H1 (cell line): ENCODE data around the gene FRMD4A. TPM values are rescaled to one million over a fixed set of nuclear protein-coding genes. Genes with fewer than 3 reads are reported as not detected.

Experiments
- ASH2L ChIP-seq: fragments of 200-600, 300-600 bp; sonication (generic); IDR thresholded peaks from one replicate; pipeline ENCODE4 v1.7.1; 2017; ENCODE audit warnings: low read length
- BACH1 ChIP-seq: IDR thresholded peaks from 2 replicates; pipeline ENCODE4 v1.6.1; 2012; ENCODE audit warnings: low read length, improper control_type of control experiment
- CHD7 ChIP-seq: fragments of 300-600 bp; sonication (generic); IDR thresholded peaks from 2 replicates; pipeline ENCODE4 v1.7.1; 2012; ENCODE audit warnings: low read length, moderate library complexity, mild to moderate bottlenecking, inconsistent platforms; ENCODE audit not compliant: insufficient replicate concordance
- SIRT6 ChIP-seq: IDR thresholded peaks from one replicate; pipeline ENCODE4 v1.7.1; 2012; ENCODE audit warnings: low read length, inconsistent platforms
- polyA plus RNA-seq, 7 experiments: library from polyadenylated mRNA; depleted of rRNA in 3 of 7; stranded (reverse) in 5 of 7; unstranded in 2 of 7; fragments of >200 nt in 5 of 7; fragments of 200-250 nt in 2 of 7; gene quantifications; 1 replicate in 5 of 7; 2 replicates in 1 of 7; 4 replicates in 1 of 7; pipeline versions ENCODE4 v1.2.1 to v1.2.3, GENCODE V29; 2011 to 2013; ENCODE audit warnings: missing spikeins in 2 of 7, mixed read lengths in 2 of 7
- total RNA-seq: library from RNA; stranded (reverse); fragmentation: NEBNext Ultra II Directional; extraction: Animal tissue kit (Norgen Biotek cat#: 25700); gene quantifications from 2 replicates; pipeline ENCODE4 v1.2.1, GENCODE V29; 2021

Gene FRMD4A
- total and polyA plus RNA-seq, 2 of the 8 experiments (the other 6 are each of a cell fraction or from before 2014, with no cell fraction given), result 38.6 to 39.6 TPM

DNA sequence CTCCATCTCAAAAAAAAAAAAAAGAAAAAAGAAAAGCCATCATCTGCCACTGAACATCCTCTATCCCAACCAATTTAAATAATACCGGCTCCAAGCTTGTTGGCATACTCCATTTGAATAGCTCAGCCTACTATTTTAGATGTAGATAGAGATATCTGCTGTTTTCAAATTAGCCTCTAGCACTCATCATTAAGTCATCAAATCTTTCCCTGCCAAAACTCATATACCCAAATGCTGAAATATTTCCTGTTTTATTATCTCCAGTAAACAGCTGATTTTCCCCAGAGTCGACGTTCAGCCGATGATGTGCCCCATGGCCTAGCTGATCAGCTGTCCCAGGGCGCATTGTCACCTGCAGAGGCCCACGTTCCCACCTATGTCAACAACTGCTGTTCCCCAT is 34.5 kb upstream of the FRMD4A start (continued):
- TF ChIP-seq SIRT6 (no peak), BACH1 (no peak), ASH2L (no peak), CHD7 (no peak)
